Ishikawa (cell line): ENCODE data around the gene STAB1.

ENCODE experiments used
- CEBPB ChIP-seq: IDR thresholded peaks from 2 replicates; pipeline ENCODE4 v1.6.1; 2012
- CREB1 ChIP-seq: IDR thresholded peaks from 2 replicates; pipeline ENCODE4 v1.6.1; 2012; ENCODE audit warnings: low read depth
- EGR1 ChIP-seq: IDR thresholded peaks from 2 replicates; pipeline ENCODE4 v1.6.1; 2012
- EP300 ChIP-seq: IDR thresholded peaks from 2 replicates; pipeline ENCODE4 v1.6.1; 2012; ENCODE audit warnings: borderline replicate concordance
- FOXM1 ChIP-seq: IDR thresholded peaks from 2 replicates; pipeline ENCODE4 v1.6.1; 2012; ENCODE audit warnings: low read depth, borderline replicate concordance
- NFIC ChIP-seq: IDR thresholded peaks from 2 replicates; pipeline ENCODE4 v1.6.1; 2012
- RAD21 ChIP-seq: IDR thresholded peaks from 2 replicates; pipeline ENCODE4 v1.6.1; 2012; ENCODE audit warnings: low read depth
- REST ChIP-seq: IDR thresholded peaks from 2 replicates; pipeline ENCODE4 v1.6.1; 2012; ENCODE audit warnings: low read depth, mild to moderate bottlenecking
- TAF1 ChIP-seq: IDR thresholded peaks from 2 replicates; pipeline ENCODE4 v1.6.1; 2012; ENCODE audit warnings: low read depth, mild to moderate bottlenecking
- TCF12 ChIP-seq: IDR thresholded peaks from 2 replicates; pipeline ENCODE4 v1.6.1; 2012; ENCODE audit warnings: low read depth
- TEAD4 ChIP-seq: IDR thresholded peaks from 2 replicates; pipeline ENCODE4 v1.6.1; 2012
- YY1 ChIP-seq: IDR thresholded peaks from 2 replicates; pipeline ENCODE4 v1.6.1; 2012; ENCODE audit warnings: low read depth
- ZBTB7A ChIP-seq: IDR thresholded peaks from 2 replicates; pipeline ENCODE4 v1.6.1; 2012; ENCODE audit warnings: low read depth
- TF ChIP-seq, protein P1 (sequence below): IDR thresholded peaks from 2 replicates; pipeline ENCODE4 v1.6.1; 2012
- TF ChIP-seq, protein P2 (sequence below): IDR thresholded peaks from 2 replicates; pipeline ENCODE4 v1.6.1; 2012

Gene STAB1

GRCh38 chr3:52518723-52519444 lies 23.7 kb downstream of the STAB1 start:
- TF ChIP-seq EP300 = no peak
- TF ChIP-seq YY1 = no peak
- no peak for TF ChIP-seq TCF12
- TF ChIP-seq FOXM1 = no peak
- no peak for TF ChIP-seq TEAD4
- TF ChIP-seq REST = no peak
- no peak for TF ChIP-seq RAD21
- TF ChIP-seq TAF1 = no peak
- peak; percentile 55 for TF ChIP-seq EGR1
- TF ChIP-seq ZBTB7A = peak; percentile 53; the same call in 1 of the 2 replicates
- TF ChIP-seq NFIC = no peak
- TF ChIP-seq, protein P1, sequence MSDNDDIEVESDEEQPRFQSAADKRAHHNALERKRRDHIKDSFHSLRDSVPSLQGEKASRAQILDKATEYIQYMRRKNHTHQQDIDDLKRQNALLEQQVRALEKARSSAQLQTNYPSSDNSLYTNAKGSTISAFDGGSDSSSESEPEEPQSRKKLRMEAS = peak; percentile 29; the same call in 1 of the 2 replicates
- TF ChIP-seq CREB1 = no peak
- TF ChIP-seq, protein P2, sequence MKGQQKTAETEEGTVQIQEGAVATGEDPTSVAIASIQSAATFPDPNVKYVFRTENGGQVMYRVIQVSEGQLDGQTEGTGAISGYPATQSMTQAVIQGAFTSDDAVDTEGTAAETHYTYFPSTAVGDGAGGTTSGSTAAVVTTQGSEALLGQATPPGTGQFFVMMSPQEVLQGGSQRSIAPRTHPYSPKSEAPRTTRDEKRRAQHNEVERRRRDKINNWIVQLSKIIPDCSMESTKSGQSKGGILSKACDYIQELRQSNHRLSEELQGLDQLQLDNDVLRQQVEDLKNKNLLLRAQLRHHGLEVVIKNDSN = no peak
- no peak for TF ChIP-seq CEBPB

- no peak for TF ChIP-seq YY1
- TF ChIP-seq TCF12 = no peak
- no peak for TF ChIP-seq ZBTB7A
- TF ChIP-seq TEAD4 = no peak
- no peak for TF ChIP-seq CEBPB
- TF ChIP-seq EP300 = no peak
- TF ChIP-seq, protein P1 = no peak
- TF ChIP-seq RAD21 = no peak
- no peak for TF ChIP-seq NFIC
- TF ChIP-seq REST = no peak
- TF ChIP-seq TAF1 = no peak
- no peak for TF ChIP-seq CREB1
- TF ChIP-seq FOXM1 = no peak
- TF ChIP-seq, protein P2 = no peak
- TF ChIP-seq EGR1 = no peak
Observed at GRCh38 chr3:52519445-52520140, 24.5 kb downstream of the STAB1 start.

- TF ChIP-seq, protein P2 = no peak
- TF ChIP-seq TCF12 = no peak
- no peak for TF ChIP-seq FOXM1
- TF ChIP-seq YY1 = no peak
- TF ChIP-seq ZBTB7A = no peak
Observed at GRCh38 chr3:52520141-52520667, 25.1 kb downstream of the STAB1 start.

GRCh38 chr3:52520716-52521487 lies 25.8 kb downstream of the STAB1 start:
- TF ChIP-seq TAF1 (no peak), CEBPB (no peak), CREB1 (no peak), TCF12 (no peak), TEAD4 (no peak), RAD21 (no peak), REST (no peak), EGR1 (no peak), ZBTB7A (no peak), FOXM1 (no peak), YY1 (no peak), EP300 (no peak), NFIC (no peak)
- TF ChIP-seq, protein P1 = no peak
- TF ChIP-seq, protein P2 = no peak
